Stomach (tissue), 4 donors: ENCODE measurements around the gene SCCPDH.
"Not testable (repeated sequence)": the region's sequence is repeated elsewhere in the genome, so short reads cannot be mapped to it uniquely, and the experiment has no call there.

Experiments used
- POLR2A ChIP-seq, 4 donors: fragments of 450-650 bp; IDR thresholded peaks; one replicate each; pipeline ENCODE4 v1.6.1; 2016; ENCODE audit warnings: antibody characterized with exemption in 4 of 4, control low read depth in 2 of 4, mild to moderate bottlenecking in 1 of 4, moderate library complexity in 1 of 4
- TF ChIP-seq, protein P1 (sequence below), 7 experiments: fragments of 450-650 bp in 4 of 7; fragments of 200-600 bp in 3 of 7; sonication (generic) in 3 of 7; IDR thresholded peaks; one replicate each; pipeline ENCODE4 v1.5.1; 2016 to 2019; ENCODE audit warnings: antibody characterized with exemption in 7 of 7, control low read depth in 2 of 7, mild to moderate bottlenecking in 1 of 7

DNA sequence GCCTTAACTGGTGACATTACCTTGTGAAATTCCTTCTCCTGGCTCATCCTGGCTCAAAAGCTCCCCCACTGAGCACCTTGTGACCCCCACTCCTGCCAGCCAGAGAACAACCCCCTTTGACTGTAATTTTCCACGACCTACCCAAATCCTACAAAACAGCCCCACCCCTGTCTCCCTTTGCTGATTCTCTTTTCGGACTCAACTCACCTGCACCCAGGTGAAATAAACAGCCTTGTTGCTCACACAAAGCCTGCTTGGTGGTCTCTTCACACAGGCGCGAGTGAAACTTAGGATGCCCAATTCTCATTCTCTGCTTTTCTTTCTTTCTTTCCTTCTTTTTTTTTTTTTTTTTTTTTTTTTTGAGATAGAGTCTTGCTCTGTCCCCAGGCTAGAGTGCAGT is 89.1 kb downstream of the SCCPDH start:
- TF ChIP-seq, protein P1, sequence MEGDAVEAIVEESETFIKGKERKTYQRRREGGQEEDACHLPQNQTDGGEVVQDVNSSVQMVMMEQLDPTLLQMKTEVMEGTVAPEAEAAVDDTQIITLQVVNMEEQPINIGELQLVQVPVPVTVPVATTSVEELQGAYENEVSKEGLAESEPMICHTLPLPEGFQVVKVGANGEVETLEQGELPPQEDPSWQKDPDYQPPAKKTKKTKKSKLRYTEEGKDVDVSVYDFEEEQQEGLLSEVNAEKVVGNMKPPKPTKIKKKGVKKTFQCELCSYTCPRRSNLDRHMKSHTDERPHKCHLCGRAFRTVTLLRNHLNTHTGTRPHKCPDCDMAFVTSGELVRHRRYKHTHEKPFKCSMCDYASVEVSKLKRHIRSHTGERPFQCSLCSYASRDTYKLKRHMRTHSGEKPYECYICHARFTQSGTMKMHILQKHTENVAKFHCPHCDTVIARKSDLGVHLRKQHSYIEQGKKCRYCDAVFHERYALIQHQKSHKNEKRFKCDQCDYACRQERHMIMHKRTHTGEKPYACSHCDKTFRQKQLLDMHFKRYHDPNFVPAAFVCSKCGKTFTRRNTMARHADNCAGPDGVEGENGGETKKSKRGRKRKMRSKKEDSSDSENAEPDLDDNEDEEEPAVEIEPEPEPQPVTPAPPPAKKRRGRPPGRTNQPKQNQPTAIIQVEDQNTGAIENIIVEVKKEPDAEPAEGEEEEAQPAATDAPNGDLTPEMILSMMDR (IDR thresholded peaks at IDR 0.05), result not testable (repeated sequence)
- not testable (repeated sequence) for TF ChIP-seq POLR2A (IDR thresholded peaks at IDR 0.05)
